WTC11 (cell line): ENCODE measurements around the gene CENPX. TPM values are rescaled to one million over a fixed set of nuclear protein-coding genes. Genes with fewer than 3 reads are reported as not detected.

Experiments
- ATAC-seq: fragments of 200-7000 bp; cut with Tn5 transposase; 2 replicates; pipeline ENCODE4 v1.10.0; 2021; ENCODE audit warnings: mild to moderate bottlenecking, moderate library complexity
- CTCF ChIA-PET: fragments of 300-600 bp; sonication (Branson Sonifier 250); formaldehyde crosslinking; loops from one replicate; lab custom pipeline; 2021; ENCODE audit warnings: antibody characterized with exemption; lab: Charles Lee
- POLR2A ChIA-PET: fragments of 350-600 bp; sonication (Branson Sonifier 250); formaldehyde crosslinking; loops from one replicate; lab custom pipeline; 2021; ENCODE audit warnings: antibody characterized with exemption; lab: Charles Lee
- DNase-seq: peaks from one replicate; pipeline ENCODE4 v3.0.0; 2021; ENCODE audit warnings: low spot score
- H3K27ac Mint-ChIP-seq: 2 replicates; pipeline ENCODE4 v1.8.0; 2021; ENCODE audit warnings: mixed read lengths
- H3K27me3 Mint-ChIP-seq: 2 replicates; pipeline ENCODE4 v1.8.0; 2021; ENCODE audit warnings: low read depth, mild to moderate bottlenecking, moderate library complexity, mixed read lengths
- H3K36me3 Mint-ChIP-seq: 2 replicates; pipeline ENCODE4 v1.8.0; 2021; ENCODE audit warnings: mixed read lengths
- H3K4me1 Mint-ChIP-seq: 2 replicates; pipeline ENCODE4 v1.8.0; 2022; ENCODE audit warnings: mixed read lengths
- H3K4me3 Mint-ChIP-seq: 2 replicates; pipeline ENCODE4 v1.8.0; 2021; ENCODE audit warnings: mild to moderate bottlenecking, moderate library complexity, mixed read lengths
- H3K9me3 Mint-ChIP-seq: 2 replicates; pipeline ENCODE4 v1.8.0; 2021; ENCODE audit warnings: mixed read lengths
- CREM ChIP-seq: sonication (generic); formaldehyde crosslinking; IDR thresholded peaks from 2 replicates; pipeline ENCODE4 v1.8.1; 2022; ENCODE audit warnings: mild to moderate bottlenecking, missing genetic modification reagents, moderate library complexity
- ELF4 ChIP-seq: sonication (generic); formaldehyde crosslinking; IDR thresholded peaks from 2 replicates; pipeline ENCODE4 v1.8.1; 2022; ENCODE audit warnings: low read depth, mild to moderate bottlenecking, moderate library complexity, missing genetic modification reagents
- ETV6 ChIP-seq: sonication (generic); formaldehyde crosslinking; IDR thresholded peaks from 2 replicates; pipeline ENCODE4 v1.8.1; 2022; ENCODE audit warnings: mild to moderate bottlenecking, missing genetic modification reagents
- IRF2 ChIP-seq: sonication (generic); formaldehyde crosslinking; IDR thresholded peaks from 2 replicates; pipeline ENCODE4 v1.8.0; 2022; ENCODE audit warnings: low read depth, missing genetic modification reagents, borderline replicate concordance
- SMAD3 ChIP-seq: sonication (generic); formaldehyde crosslinking; IDR thresholded peaks from 2 replicates; pipeline ENCODE4 v1.8.0; 2022; ENCODE audit warnings: missing genetic modification reagents, mild to moderate bottlenecking, borderline replicate concordance
- TP53 ChIP-seq: sonication (generic); formaldehyde crosslinking; IDR thresholded peaks from 2 replicates; pipeline ENCODE4 v1.8.1; 2023; ENCODE audit warnings: mild to moderate bottlenecking, missing genetic modification reagents
- ZNF671 ChIP-seq: fragments of 250-450 bp; sonication (Bioruptor Pico); IDR thresholded peaks from 2 replicates; pipeline ENCODE4 v1.8.0; 2021; ENCODE audit warnings: mild to moderate bottlenecking
- total RNA-seq: library from RNA; stranded (reverse); gene quantifications from 3 replicates; pipeline ENCODE4 v1.2.3, GENCODE V29; 2021
- TF ChIP-seq, protein P1 (sequence below): sonication (generic); formaldehyde crosslinking; IDR thresholded peaks from 2 replicates; pipeline ENCODE4 v1.8.0; 2022; ENCODE audit warnings: mild to moderate bottlenecking, missing genetic modification reagents
- TF ChIP-seq, protein P2 (sequence below): fragments of 250-450 bp; sonication (Bioruptor Pico); IDR thresholded peaks from 2 replicates; pipeline ENCODE4 v1.9.0; 2021; ENCODE audit warnings: mild to moderate bottlenecking
- TF ChIP-seq, protein P3 (sequence below): sonication (generic); formaldehyde crosslinking; IDR thresholded peaks from 2 replicates; pipeline ENCODE4 v1.8.0; 2022; ENCODE audit warnings: mild to moderate bottlenecking, missing genetic modification reagents
- TF ChIP-seq, protein P4 (sequence below): sonication (generic); formaldehyde crosslinking; IDR thresholded peaks from 2 replicates; pipeline ENCODE4 v1.8.1; 2022; ENCODE audit warnings: low read depth, missing genetic modification reagents, borderline replicate concordance
- TF ChIP-seq, protein P5 (sequence below): sonication (generic); formaldehyde crosslinking; IDR thresholded peaks from 2 replicates; pipeline ENCODE4 v1.8.0; 2023; ENCODE audit warnings: mild to moderate bottlenecking, missing genetic modification reagents
- TF ChIP-seq, protein P6 (sequence below): sonication (generic); formaldehyde crosslinking; conservative IDR thresholded peaks from 2 replicates; pipeline ENCODE4 v1.8.1; 2023; ENCODE audit warnings: mild to moderate bottlenecking, low read depth, missing genetic modification reagents, moderate library complexity

CENPX gene
- total RNA-seq, 1 experiment from 2014 or later = 121 TPM

DNA sequence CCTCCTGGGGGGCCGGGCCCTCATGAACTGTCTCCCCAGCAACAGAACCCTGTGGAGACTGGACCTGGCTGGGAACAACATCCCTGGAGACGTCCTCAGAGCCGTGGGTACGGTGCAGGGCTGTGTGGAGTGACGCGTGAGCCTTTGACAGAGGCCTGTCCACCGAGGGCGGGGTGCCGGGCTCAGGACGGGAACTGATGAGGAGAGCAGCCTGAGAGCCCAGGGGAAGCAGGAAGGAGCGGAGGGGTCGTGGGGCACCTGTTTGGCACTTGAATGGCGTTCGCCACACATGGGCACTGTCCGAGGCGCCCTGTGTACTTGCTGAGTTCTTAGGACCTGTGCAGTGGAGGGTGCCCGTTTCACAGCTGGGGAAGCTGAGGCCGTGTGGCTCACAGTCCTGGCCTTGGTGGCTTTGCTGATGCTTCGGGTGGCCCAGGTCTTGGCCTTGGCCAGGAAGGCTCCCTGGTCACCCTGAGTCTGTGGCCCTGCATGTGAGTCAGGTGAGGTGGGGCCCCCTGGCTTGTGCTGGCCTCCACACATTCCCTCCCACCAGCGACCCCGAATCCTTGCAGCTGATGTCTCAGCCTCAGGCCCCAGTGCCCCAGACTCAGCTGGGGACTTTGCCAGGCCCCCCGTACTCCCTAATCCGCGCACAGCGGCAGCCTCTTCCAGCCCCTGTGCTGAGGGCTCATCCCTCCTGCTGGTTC is 2.9 kb upstream of the CENPX start (continued):
- TF ChIP-seq, protein P1, sequence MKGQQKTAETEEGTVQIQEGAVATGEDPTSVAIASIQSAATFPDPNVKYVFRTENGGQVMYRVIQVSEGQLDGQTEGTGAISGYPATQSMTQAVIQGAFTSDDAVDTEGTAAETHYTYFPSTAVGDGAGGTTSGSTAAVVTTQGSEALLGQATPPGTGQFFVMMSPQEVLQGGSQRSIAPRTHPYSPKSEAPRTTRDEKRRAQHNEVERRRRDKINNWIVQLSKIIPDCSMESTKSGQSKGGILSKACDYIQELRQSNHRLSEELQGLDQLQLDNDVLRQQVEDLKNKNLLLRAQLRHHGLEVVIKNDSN (CRISPR knock-in tag) = no peak
- TF ChIP-seq, protein P2, sequence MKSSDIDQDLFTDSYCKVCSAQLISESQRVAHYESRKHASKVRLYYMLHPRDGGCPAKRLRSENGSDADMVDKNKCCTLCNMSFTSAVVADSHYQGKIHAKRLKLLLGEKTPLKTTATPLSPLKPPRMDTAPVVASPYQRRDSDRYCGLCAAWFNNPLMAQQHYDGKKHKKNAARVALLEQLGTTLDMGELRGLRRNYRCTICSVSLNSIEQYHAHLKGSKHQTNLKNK = no peak
- no peak for TF ChIP-seq CREM (CRISPR knock-in tag)
- TF ChIP-seq, protein P3, sequence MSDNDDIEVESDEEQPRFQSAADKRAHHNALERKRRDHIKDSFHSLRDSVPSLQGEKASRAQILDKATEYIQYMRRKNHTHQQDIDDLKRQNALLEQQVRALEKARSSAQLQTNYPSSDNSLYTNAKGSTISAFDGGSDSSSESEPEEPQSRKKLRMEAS (CRISPR knock-in tag) = no peak
- TF ChIP-seq, protein P4, sequence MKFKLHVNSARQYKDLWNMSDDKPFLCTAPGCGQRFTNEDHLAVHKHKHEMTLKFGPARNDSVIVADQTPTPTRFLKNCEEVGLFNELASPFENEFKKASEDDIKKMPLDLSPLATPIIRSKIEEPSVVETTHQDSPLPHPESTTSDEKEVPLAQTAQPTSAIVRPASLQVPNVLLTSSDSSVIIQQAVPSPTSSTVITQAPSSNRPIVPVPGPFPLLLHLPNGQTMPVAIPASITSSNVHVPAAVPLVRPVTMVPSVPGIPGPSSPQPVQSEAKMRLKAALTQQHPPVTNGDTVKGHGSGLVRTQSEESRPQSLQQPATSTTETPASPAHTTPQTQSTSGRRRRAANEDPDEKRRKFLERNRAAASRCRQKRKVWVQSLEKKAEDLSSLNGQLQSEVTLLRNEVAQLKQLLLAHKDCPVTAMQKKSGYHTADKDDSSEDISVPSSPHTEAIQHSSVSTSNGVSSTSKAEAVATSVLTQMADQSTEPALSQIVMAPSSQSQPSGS (CRISPR knock-in tag) = no peak
- TF ChIP-seq TP53 (CRISPR knock-in tag) = no peak
- TF ChIP-seq ZNF671 (CRISPR knock-in tag) = no peak
- TF ChIP-seq, protein P5, sequence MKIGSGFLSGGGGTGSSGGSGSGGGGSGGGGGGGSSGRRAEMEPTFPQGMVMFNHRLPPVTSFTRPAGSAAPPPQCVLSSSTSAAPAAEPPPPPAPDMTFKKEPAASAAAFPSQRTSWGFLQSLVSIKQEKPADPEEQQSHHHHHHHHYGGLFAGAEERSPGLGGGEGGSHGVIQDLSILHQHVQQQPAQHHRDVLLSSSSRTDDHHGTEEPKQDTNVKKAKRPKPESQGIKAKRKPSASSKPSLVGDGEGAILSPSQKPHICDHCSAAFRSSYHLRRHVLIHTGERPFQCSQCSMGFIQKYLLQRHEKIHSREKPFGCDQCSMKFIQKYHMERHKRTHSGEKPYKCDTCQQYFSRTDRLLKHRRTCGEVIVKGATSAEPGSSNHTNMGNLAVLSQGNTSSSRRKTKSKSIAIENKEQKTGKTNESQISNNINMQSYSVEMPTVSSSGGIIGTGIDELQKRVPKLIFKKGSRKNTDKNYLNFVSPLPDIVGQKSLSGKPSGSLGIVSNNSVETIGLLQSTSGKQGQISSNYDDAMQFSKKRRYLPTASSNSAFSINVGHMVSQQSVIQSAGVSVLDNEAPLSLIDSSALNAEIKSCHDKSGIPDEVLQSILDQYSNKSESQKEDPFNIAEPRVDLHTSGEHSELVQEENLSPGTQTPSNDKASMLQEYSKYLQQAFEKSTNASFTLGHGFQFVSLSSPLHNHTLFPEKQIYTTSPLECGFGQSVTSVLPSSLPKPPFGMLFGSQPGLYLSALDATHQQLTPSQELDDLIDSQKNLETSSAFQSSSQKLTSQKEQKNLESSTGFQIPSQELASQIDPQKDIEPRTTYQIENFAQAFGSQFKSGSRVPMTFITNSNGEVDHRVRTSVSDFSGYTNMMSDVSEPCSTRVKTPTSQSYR (CRISPR knock-in tag) = no peak
- TF ChIP-seq SMAD3 (CRISPR knock-in tag) = no peak

DNA sequence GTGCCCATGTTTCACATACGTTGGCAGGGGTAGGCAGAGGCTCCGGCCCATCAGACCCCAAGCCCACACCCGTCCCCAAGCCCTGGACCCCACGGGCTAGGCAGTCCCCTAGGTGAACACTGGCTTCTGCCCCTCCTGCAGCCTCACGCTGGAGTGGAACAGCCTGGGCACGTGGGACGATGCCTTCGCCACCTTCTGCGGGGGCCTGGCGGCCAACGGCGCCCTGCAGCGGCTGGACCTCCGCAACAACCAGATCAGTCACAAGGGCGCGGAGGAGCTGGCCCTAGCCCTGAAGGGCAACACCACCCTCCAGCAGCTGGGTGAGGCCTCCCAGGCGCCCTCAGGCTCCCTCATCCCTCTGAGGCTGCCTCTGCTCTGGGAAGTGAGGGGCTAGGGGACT is 2.2 kb upstream of the CENPX start:
- H3K9me3 Mint-ChIP-seq = no peaks in the 10 kb centered on the region
- ChIA-PET POLR2A (interaction anchor here (2.6 to 2.7 kb wide), 2 partner anchors 13 to 101 kb away, joined by 6 to 9 read pairs; partner anchors contain the start of gene DCXR), CTCF (interaction anchor here (0.9 to 1.9 kb wide), 3 partner anchors 13 to 101 kb away, joined by 3 to 4 read pairs (median 3); partner anchors contain the start of gene DCXR)
- TF ChIP-seq, protein P6, sequence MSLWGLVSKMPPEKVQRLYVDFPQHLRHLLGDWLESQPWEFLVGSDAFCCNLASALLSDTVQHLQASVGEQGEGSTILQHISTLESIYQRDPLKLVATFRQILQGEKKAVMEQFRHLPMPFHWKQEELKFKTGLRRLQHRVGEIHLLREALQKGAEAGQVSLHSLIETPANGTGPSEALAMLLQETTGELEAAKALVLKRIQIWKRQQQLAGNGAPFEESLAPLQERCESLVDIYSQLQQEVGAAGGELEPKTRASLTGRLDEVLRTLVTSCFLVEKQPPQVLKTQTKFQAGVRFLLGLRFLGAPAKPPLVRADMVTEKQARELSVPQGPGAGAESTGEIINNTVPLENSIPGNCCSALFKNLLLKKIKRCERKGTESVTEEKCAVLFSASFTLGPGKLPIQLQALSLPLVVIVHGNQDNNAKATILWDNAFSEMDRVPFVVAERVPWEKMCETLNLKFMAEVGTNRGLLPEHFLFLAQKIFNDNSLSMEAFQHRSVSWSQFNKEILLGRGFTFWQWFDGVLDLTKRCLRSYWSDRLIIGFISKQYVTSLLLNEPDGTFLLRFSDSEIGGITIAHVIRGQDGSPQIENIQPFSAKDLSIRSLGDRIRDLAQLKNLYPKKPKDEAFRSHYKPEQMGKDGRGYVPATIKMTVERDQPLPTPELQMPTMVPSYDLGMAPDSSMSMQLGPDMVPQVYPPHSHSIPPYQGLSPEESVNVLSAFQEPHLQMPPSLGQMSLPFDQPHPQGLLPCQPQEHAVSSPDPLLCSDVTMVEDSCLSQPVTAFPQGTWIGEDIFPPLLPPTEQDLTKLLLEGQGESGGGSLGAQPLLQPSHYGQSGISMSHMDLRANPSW (CRISPR knock-in tag) = no peak
- TF ChIP-seq ETV6 (CRISPR knock-in tag) = no peak
- TF ChIP-seq IRF2 (CRISPR knock-in tag) = no peak
- TF ChIP-seq ELF4 (CRISPR knock-in tag) = no peak
- TF ChIP-seq, protein P2 = no peak
- no peak for DNase-seq
- H3K36me3 Mint-ChIP-seq = no peaks in the 10 kb centered on the region
- no peak overlapping the region for H3K27ac Mint-ChIP-seq
- no peaks in the 10 kb centered on the region; the same call in 1 of the 2 replicates for H3K27me3 Mint-ChIP-seq
- no peak for ATAC-seq
- peaks cover 13% of the 10 kb centered on the region for H3K4me1 Mint-ChIP-seq
- H3K4me3 Mint-ChIP-seq = no peak overlapping the region
